Femur (tissue), 1 donor: Measurements from ENCODE around the gene PCDHGA10.
"Not testable (repeated sequence)": the region's sequence is repeated elsewhere in the genome, so short reads cannot be mapped to it uniquely, and the experiment has no call there.

Source experiments
- DNase-seq: peaks from one replicate; pipeline ENCODE4 v3.0.0-alpha.2; 2017

PCDHGA10 gene

DNA sequence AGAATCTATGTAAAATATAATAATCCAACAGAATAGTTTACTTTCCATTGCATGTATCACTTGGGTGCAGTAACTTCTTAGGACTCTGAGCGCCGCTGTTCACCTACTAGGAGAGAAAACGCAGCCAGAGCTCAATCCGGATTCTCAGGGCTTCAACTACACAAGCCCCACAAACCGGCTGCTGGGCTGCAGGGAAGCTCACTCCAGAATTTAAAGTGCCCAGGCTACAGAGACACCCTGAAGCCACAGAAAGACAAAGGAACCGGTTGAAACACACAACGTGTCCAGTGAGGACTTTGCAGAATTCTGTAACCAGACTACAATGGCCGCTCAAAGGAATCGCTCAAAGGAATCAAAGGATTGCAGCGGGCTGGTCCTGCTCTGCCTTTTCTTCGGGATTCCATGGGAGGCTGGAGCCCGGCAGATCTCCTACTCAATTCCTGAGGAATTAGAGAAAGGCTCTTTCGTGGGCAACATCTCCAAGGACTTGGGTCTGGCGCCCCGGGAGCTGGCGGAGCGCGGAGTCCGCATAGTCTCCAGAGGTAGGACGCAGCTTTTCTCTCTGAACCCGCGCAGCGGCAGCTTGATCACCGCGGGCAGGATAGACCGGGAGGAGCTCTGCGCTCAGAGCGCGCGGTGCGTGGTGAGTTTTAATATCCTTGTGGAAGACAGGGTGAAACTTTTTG, at the start of gene PCDHGA10:
Gene PCDHGA10, plus strand, starts transcription at position 134 of the 686 bp plus-strand sequence. Its CDS starts 189 bp downstream, at position 323.
- no peak for DNase-seq

DNA sequence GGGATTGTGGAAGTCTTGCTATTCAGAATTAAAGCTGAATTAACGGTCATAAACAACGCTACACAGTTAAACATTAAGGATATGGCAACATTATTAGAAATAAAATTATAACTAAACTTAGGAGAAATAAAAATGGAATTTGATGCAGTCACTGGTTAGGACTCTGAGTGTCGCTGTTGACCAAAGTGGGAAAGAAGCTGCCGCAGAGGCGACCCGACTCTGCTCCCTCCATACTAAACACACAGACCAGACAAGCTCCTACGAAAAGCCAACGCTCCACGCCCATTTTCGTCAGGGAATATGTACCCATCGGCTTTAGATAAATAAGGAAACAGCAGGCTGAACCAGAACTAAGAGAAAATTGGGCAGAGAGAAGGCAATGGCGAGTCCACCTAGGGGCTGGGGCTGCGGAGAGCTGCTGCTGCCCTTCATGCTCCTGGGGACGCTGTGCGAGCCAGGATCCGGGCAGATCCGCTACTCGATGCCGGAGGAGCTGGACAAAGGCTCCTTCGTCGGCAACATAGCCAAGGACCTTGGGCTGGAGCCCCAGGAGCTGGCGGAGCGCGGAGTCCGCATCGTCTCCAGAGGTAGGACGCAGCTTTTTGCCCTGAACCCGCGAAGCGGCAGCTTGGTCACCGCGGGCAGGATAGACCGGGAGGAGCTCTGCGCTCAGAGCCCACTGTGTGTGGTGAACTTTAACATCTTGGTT, 48.7 kb upstream of the PCDHGA10 start, which contains the start of gene PCDHGA5:
Gene PCDHGA5, plus strand, starts transcription at position 211 of the 709 bp plus-strand sequence. Its CDS starts 169 bp downstream, at position 380.
- DNase-seq: no peak

DNA sequence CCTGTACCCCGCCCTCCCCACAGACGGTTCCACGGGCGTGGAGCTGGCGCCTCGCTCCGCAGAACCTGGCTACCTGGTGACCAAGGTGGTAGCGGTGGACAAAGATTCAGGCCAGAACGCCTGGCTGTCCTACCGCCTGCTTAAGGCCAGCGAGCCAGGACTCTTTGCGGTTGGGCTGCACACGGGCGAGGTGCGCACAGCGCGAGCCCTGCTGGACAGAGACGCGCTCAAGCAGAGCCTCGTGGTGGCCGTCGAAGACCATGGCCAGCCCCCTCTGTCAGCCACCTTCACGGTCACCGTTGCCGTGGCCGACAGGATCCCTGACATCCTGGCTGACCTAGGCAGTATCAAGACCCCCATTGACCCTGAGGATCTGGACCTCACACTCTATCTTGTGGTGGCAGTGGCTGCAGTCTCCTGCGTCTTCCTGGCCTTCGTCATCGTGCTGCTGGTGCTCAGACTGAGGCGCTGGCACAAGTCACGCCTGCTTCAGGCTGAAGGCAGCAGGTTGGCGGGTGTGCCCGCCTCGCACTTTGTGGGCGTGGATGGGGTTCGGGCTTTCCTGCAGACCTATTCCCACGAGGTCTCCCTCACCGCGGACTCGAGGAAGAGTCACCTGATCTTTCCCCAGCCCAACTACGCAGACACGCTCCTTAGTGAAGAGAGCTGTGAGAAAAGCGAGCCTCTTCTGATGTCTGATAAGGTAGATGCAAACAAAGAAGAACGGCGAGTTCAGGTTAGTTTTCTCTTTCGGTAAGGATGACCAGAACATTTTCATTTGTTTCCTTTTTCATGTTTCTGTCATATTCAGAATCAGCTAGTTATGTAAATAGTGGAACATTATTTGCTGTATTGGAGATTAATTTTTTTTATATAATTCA, 46.5 kb upstream of the PCDHGA10 start:
- DNase-seq: no peak

DNA sequence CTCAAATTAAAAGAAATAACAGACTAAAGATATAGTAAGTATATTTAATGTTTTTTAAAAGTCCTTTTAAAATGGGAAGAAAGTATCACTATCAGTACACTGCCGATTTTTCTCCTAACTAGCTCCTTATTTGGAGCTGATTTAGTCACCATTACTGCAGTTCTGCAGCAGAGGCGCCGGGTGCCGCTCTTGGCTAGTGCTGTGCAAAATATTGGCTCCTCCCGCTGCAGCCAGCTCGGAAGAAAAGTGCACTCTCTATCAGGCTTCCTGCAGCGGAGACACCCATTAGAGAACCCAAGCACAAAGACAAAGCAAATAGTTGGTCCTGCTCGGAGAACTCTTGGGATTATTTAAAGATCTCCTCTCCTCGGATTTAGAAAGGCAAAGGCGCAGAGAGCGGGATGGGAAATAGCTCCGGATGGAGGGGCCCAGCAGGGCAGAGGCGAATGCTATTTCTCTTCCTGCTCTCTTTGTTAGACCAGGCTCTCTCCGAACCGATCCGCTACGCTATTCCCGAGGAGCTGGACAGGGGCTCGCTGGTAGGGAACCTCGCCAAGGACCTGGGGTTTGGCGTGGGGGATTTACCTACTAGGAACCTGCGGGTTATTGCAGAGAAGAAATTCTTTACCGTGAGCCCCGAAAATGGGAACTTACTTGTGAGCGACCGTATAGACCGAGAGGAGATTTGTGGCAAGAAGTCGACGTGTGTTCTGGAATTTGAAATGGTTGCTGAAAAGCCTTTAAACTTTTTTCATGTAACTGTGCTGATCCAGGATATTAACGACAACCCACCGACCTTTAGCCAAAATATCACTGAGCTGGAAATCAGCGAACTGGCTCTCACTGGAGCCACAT, 42.6 kb upstream of the PCDHGA10 start, which contains the start of gene PCDHGB3:
Gene PCDHGB3, plus strand, starts transcription at position 249 of the 855 bp plus-strand sequence. Its CDS starts 153 bp downstream, at position 402.
- no peak for DNase-seq

DNA sequence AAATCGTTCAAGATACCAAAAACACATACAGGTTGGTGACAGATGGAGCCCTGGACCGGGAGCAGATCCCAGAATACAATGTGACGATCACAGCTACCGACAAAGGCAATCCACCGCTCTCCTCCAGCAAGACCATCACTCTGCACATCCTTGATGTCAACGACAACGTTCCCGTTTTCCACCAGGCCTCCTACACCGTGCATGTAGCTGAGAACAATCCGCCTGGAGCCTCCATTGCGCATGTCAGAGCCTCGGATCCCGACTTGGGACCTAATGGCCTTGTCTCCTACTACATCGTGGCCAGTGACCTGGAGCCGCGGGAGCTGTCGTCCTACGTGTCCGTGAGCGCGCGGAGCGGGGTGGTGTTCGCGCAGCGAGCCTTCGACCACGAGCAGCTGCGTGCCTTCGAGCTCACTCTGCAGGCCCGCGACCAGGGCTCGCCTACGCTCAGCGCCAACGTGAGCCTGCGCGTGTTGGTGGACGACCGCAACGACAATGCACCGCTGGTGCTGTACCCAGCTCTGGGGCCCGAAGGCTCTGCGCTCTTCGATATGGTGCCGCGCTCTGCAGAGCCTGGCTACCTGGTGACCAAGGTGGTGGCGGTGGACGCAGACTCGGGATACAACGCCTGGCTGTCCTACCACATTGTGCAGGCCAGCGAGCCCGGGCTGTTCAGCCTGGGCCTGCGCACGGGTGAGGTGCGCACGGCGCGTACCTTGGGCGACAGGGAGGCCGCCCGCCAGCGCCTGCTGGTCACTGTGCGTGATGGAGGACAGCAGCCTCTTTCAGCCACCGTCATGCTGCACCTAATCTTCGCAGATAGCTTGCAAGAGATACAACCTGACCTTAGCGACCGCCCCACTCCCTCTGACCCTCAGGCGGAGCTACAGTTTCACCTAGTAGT, 41.0 kb upstream of the PCDHGA10 start:
- no peak for DNase-seq

DNA sequence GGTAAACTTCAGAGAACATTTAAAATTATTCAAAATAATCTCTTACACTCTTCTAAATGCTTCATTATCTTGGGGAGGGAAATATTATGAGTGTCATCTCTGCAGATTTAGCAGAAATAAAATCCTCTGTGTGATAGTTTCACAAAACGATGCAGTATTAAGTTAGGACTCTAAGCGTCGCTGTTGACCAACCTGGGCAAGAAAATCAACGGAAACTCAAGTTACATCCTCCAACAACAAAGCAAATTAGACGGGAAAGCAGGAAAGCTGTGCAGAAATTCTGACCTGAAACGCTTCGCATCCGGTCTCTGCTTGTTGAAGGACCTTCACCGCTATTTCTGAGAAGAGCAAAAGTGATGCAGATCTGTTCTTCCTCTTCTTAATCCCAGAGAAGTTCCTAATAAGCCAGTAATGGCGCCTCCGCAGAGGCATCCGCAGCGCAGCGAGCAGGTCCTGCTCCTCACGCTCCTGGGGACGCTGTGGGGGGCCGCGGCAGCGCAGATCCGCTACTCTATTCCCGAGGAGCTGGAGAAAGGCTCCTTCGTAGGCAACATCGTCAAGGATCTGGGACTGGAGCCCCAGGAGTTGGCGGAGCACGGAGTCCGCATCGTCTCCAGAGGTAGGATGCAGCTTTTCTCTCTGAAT, 39.0 kb upstream of the PCDHGA10 start, which contains the start of gene PCDHGA6:
Gene PCDHGA6, plus strand, starts transcription at position 219 of the 645 bp plus-strand sequence. Its CDS starts 193 bp downstream, at position 412.
- DNase-seq: no peak

DNA sequence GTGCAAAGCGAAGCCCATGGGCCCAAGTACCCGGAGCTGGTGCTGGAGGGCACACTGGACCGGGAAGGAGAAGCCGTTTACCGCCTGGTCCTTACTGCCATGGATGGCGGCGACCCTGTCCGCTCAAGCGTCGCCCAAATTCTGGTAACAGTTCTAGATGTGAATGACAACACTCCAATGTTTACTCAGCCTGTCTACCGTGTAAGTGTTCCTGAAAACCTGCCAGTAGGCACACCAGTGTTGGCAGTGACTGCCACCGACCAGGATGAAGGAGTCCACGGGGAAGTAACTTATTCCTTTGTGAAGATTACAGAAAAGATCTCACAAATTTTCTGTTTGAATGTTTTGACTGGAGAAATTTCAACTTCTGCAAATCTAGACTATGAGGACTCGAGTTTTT, 38.2 kb upstream of the PCDHGA10 start:
- no peak for DNase-seq

DNA sequence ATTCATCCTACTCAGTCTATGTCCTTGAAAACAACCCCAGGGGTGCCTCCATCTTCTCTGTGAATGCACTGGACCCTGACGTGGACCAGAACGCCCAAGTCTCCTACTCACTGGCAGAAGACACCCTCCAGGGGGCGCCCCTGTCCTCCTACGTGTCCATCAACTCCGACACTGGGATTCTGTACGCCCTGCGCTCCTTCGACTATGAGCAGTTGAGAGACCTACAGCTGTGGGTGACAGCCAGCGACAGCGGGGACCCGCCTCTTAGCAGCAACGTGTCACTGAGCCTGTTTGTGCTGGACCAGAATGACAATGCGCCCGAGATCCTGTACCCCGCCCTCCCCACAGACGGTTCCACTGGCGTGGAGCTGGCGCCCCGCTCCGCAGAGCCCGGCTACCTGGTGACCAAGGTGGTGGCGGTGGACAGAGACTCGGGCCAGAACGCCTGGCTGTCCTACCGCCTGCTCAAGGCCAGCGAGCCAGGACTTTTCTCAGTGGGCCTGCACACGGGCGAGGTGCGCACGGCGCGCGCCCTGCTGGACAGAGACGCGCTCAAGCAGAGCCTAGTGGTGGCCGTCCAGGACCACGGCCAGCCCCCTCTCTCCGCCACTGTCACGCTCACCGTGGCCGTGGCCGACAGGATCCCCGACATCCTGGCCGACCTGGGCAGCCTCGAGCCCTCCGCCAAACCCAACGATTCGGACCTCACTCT, 37.2 kb upstream of the PCDHGA10 start:
- not testable (repeated sequence) for DNase-seq

DNA sequence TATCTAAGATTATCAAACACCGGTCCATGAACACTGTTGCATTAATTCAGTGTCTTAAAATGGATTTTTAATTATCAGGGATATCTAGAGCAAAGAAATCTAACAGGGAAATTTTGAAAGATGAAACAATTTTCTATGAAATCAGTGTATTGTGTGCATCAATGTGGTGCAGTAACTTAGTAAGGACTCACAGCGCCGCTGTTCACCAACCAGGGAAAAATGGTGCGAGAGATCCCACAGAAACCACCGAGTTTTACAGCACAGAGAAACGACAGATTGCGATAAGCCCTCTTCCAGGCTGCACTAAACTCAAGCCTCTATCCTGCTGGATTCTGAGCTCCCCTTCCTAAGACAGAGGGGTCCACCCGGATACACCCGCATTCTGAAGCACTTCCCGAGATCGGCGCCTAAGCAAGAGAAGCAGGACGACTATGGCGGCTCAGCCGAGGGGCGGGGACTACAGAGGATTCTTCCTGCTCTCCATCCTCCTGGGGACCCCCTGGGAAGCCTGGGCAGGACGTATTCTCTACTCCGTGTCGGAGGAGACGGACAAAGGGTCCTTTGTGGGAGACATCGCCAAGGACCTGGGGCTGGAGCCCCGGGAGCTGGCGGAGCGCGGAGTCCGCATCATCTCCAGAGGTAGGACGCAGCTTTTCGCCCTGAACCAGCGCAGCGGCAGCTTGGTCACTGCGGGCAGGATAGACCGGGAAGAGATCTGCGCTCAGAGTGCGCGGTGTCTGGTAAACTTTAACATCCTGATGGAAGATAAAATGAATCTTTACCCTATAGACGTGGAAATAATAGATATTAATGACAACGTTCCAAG, 30.1 kb upstream of the PCDHGA10 start, which contains the start of gene PCDHGA7:
Gene PCDHGA7, plus strand, starts transcription at position 274 of the 826 bp plus-strand sequence. Its CDS starts 158 bp downstream, at position 432.
- no peak for DNase-seq

DNA sequence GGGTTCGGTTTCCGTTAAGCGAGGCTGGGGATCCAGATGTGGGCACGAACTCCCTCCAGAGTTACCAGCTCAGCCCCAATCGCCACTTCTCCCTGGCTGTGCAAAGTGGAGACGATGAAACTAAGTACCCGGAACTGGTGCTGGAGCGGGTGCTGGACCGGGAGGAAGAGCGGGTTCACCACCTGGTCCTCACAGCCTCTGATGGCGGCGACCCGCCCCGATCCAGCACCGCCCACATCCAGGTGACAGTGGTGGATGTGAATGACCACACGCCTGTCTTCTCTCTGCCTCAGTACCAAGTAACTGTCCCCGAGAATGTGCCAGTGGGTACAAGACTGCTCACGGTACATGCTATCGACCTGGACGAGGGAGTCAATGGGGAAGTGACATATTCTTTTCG, 29.4 kb upstream of the PCDHGA10 start:
- no peak for DNase-seq

DNA sequence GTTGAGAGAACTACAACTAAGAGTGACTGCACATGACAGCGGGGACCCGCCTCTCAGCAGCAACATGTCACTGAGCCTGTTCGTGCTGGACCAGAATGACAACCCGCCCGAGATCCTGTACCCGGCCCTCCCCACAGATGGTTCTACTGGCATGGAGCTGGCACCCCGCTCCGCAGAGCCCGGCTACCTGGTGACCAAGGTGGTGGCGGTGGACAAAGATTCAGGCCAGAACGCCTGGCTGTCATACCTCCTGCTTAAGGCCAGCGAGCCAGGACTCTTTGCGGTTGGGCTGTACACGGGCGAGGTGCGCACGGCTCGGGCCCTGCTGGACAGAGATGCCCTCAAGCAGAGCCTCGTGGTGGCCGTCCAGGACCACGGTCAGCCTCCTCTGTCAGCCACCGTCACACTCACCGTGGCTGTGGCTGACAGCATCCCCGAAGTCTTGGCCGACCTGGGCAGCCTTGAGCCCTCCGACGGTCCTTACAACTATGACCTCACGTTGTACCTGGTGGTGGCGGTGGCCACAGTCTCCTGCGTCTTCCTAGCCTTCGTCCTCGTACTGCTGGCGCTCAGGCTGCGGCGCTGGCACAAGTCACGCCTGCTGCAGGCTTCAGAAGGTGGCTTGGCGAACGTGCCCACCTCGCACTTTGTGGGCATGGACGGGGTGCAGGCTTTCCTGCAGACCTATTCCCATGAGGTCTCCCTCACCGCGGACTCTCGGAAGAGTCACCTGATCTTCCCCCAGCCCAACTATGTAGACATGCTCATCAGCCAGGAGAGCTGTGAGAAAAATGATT, 28.1 kb upstream of the PCDHGA10 start:
- DNase-seq: no peak

DNA sequence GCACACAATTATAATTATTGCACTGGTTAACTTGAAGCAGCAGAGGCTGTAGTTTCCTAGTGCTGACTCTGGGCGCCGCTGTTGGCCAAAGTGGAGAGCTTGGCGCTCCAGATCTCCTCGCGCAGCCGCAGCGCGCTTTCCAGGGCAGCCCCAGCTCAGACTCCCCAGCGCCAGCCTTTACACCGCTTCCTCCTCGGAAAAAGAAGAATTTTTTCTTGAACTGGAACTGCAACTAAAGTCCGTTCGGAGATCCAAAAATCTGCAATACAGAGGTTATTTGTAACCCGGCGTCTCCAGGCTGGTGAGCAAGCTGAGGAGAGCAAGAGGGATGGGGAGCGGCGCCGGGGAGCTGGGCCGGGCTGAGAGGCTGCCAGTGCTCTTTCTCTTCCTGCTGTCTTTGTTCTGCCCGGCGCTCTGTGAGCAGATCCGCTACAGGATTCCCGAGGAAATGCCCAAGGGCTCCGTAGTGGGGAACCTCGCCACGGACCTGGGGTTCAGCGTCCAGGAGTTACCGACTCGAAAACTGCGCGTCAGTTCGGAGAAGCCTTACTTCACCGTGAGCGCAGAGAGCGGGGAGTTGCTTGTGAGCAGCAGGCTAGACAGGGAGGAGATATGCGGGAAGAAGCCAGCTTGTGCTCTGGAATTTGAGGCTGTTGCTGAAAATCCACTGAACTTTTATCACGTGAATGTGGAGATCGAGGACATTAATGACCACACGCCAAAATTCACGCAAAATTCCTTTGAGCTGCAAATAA, 25.1 kb upstream of the PCDHGA10 start, which contains the start of gene PCDHGB4:
Gene PCDHGB4, plus strand, starts transcription at position 142 of the 755 bp plus-strand sequence. Its CDS starts 187 bp downstream, at position 329.
- not testable (repeated sequence) for DNase-seq

DNA sequence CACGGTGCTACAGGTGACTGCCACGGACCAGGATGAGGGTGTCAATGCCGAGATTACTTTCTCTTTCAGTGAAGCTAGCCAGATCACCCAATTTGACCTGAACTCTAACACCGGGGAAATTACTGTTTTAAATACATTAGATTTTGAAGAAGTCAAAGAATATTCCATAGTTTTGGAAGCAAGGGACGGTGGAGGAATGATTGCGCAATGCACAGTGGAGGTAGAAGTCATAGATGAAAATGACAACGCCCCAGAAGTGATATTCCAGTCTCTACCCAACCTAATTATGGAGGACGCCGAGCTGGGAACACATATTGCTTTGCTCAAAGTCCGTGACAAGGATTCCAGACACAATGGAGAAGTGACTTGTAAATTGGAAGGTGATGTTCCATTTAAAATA, 24.1 kb upstream of the PCDHGA10 start:
- DNase-seq: no peak

DNA sequence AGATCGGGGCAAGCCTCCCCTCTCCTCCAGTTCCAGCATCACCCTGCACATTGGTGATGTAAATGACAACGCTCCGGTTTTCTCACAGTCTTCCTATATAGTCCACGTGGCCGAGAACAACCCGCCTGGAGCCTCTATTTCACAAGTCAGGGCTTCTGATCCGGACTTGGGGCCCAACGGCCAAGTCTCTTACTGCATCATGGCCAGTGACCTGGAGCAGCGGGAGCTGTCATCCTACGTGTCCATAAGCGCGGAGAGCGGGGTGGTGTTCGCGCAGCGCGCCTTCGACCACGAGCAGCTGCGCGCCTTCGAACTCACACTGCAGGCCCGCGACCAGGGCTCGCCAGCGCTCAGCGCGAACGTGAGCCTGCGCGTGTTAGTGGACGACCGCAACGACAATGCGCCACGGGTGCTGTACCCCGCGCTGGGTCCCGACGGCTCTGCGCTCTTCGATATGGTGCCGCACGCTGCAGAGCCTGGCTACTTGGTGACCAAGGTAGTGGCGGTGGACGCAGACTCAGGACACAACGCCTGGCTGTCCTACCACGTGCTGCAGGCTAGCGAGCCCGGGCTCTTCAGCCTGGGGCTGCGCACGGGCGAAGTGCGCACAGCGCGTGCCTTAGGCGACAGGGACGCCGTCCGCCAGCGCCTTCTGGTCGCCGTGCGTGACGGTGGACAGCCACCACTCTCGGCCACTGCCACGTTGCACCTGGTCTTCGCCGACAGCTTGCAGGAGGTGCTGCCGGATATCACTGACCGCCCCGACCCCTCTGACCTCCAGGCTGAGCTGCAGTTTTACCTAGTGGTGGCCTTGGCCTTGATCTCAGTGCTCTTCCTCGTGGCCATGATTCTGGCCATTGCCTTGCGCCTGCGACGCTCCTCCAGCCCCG, 23.4 kb upstream of the PCDHGA10 start:
- no peak for DNase-seq

DNA sequence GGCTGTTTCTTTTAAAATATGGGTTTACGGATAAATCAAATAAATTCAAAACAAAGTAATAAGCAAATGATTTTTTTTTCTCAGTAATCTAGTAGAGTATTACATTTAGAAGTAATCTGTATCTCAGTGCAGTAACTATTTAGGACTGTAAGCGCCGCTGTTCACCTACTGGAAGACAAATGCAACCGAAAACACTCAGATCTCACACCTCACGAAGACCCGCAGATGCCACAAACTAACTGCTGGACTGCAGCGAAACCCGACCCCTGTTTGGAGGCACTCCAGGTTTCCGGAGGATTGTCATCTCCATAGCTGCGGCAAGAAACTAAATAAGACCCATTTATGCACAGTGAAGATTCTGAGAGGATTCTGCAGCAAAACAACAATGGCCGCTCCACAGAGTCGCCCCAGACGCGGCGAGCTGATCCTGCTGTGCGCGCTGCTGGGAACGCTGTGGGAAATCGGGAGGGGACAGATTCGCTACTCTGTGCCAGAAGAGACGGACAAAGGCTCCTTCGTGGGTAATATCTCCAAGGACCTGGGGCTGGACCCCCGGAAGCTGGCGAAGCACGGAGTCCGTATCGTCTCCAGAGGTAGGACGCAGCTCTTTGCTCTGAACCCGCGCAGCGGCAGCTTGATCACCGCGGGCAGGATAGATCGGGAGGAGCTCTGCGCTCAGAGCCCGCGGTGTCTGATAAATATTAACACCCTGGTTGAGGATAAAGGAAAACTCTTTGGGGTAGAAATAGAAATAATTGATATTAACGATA, 20.2 kb upstream of the PCDHGA10 start, which contains the start of gene PCDHGA8:
Gene PCDHGA8, plus strand, starts transcription at position 205 of the 770 bp plus-strand sequence. Its CDS starts 181 bp downstream, at position 386.
- DNase-seq: no peak
